Omental fat pad (tissue), 4 donors: ENCODE results near the gene NLE1. TPM values are rescaled to one million over a fixed set of nuclear protein-coding genes. Genes with fewer than 3 reads are reported as not detected.
"Not testable (repeated sequence)": the region's sequence is repeated elsewhere in the genome, so short reads cannot be mapped to it uniquely, and the experiment has no call there.

Source experiments
- ATAC-seq: fragments of 150-250 bp; one replicate; pipeline ENCODE4 v1.9.1; 2016; ENCODE audit warnings: mild to moderate bottlenecking, moderate library complexity; ENCODE audit not compliant: low FRiP score
- DNase-seq: peaks from one replicate; pipeline ENCODE4 v3.0.0-alpha.2; 2019; ENCODE audit warnings: low spot score
- total RNA-seq, 4 donors: library from RNA; depleted of rRNA; stranded (reverse); fragments of >200 nt; gene quantifications; one replicate each; pipeline ENCODE4 v1.1.0, GENCODE V29; 2016
- TF ChIP-seq, protein P1 (sequence below), 3 donors: fragments of 450-650 bp; IDR thresholded peaks; one replicate each; pipeline ENCODE4 v1.5.1; 2016 to 2017; ENCODE audit warnings: antibody characterized with exemption in 3 of 3, mild to moderate bottlenecking in 3 of 3, moderate library complexity in 2 of 3

The NLE1 gene
- total RNA-seq, 4 donors from 2014 or later: 12.1 to 31.3 (median 14.6) TPM

DNA sequence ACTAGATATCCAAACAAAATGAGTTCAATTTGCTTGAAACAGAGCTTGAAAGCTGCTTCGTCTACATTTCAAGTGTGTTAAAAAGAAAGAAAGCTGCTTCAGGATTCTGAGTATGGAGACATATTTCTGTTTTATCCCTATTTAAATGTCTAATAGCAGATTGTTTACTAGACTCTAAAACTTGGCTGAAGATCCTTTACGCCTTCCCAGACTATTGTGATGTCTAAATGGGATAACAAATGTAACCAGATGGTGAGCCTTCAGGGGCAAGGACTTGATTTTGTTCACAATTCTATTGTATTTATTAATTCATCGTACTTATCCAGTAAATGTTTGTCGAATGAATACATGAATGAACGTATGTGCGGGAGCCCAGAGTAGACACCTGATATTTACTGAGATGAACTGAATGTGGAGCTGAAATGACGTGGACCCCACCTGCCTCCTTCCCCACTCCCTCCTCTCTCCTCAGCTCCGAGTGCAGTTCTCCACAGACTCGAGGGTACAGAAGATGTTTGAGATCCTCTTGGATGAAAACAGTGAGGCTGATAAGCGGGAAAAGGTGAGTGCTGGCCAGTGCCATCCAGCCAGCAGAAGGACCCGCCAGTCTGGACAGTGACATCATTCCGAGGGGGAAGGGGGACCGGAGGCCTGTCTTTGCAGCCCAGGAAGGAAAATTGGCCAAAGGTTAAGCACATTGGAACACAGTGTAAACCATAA lies 10.5 kb upstream of the NLE1 start:
- DNase-seq (no peak), ATAC-seq (no peak)

GRCh38 chr17:35151080-35151479 lies 9.0 kb upstream of the NLE1 start:
- DNase-seq, ATAC-seq: not testable (repeated sequence)

More for the DNA sequence above, 10.5 kb upstream of the NLE1 start:
- TF ChIP-seq, protein P1, sequence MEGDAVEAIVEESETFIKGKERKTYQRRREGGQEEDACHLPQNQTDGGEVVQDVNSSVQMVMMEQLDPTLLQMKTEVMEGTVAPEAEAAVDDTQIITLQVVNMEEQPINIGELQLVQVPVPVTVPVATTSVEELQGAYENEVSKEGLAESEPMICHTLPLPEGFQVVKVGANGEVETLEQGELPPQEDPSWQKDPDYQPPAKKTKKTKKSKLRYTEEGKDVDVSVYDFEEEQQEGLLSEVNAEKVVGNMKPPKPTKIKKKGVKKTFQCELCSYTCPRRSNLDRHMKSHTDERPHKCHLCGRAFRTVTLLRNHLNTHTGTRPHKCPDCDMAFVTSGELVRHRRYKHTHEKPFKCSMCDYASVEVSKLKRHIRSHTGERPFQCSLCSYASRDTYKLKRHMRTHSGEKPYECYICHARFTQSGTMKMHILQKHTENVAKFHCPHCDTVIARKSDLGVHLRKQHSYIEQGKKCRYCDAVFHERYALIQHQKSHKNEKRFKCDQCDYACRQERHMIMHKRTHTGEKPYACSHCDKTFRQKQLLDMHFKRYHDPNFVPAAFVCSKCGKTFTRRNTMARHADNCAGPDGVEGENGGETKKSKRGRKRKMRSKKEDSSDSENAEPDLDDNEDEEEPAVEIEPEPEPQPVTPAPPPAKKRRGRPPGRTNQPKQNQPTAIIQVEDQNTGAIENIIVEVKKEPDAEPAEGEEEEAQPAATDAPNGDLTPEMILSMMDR (IDR thresholded peaks at IDR 0.05): no peak

DNA sequence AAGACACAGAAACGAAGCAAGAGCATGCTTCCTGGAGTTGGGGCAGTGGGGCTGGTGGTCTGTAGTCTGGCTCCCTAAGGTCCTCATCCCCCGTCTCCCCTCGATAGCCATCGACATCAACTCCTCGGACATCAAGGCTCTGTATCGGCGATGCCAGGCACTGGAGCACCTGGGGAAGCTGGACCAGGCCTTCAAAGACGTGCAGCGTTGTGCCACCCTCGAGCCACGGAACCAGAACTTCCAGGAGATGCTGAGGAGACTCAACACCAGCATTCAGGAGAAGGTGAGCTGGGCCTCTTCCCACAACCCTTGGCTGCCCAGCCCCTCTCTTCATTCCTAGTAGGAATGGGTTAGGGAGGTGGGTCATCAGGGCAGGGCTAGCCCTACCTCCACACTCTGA lies 7.8 kb upstream of the NLE1 start:
- DNase-seq: no peak
- no peak for ATAC-seq
- TF ChIP-seq, protein P1 (IDR thresholded peaks at IDR 0.05): no peak

- ATAC-seq (no peak), DNase-seq (no peak)
- TF ChIP-seq, protein P1 (IDR thresholded peaks at IDR 0.05): no peak
Observed at GRCh38 chr17:35148144-35148543, 6.0 kb upstream of the NLE1 start.

DNA sequence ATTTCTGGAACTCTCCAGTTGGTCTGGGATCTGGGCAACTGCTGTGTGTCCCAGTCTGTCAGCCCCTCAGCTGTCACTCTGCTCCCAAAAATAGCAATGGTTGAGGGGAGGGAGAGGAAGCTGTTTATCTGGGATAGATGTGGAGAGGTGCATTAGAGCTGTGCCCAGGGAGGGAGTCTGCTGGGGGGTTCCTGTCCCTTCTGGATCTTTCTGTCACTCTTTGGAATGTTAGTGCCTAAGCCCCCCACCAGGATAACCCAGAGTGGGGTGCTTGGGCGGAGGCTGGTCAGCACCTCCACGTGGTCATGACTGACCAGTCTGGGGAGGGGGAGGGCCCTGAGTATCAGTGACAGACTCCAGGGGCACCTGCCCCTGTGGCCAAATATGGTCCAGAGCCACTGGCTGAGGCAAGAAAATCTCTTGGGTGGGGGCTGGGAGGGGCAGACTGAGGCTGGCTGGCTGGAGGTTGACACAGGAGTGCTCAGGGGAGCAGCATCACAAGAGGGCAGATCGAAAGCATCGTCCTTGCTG lies 5.3 kb upstream of the NLE1 start, which contains the start of gene UNC45B:
UNC45B (plus strand) TSS at position 443 of the 531 bp plus-strand sequence. CDS start 447 bp downstream, outside the sequence.
- ATAC-seq (no peak), DNase-seq (no peak)
- TF ChIP-seq, protein P1 (IDR thresholded peaks at IDR 0.05): no peak

- TF ChIP-seq, protein P1 (IDR thresholded peaks at IDR 0.05): no peak
- no peak for ATAC-seq
Observed at GRCh38 chr17:35146214-35146833, 4.2 kb upstream of the NLE1 start.

GRCh38 chr17:35144840-35145239 lies 2.7 kb upstream of the NLE1 start:
- TF ChIP-seq, protein P1 (IDR thresholded peaks at IDR 0.05): no peak
- no peak for DNase-seq
- ATAC-seq: no peak

More at GRCh38 chr17:35146214-35146833, 4.2 kb upstream of the NLE1 start:
- DNase-seq: no peak
